ENCODE results near the gene TENM4. TPM values are rescaled to one million over a fixed set of nuclear protein-coding genes. Genes with fewer than 3 reads are reported as not detected.

Gene TENM4
- total RNA-seq, 2 experiments from 2014 or later, result not detected

DNA sequence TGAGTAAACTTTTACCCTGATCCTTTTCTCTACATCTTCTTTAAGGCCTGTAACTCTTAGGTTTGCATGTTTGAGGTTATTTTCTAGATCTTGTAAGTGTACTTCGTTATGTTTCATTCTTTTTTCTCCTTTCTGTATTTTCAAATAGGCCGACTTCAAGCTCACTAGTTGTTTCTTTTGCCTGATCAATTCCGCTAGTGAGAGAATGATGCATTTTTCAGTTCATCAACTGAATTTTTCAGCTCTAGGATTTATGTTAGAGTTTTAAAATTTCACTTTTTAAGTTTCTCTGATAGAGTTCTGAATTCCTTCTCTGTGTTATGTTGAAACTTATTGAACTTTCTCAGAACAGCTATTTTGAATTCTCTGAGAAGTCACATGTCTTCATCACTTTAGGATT is 810.7 kb downstream of the TENM4 start:
- ChIA-PET POLR2A (no interaction called here), CTCF (interaction anchor here (1.8 kb wide), 1 partner anchor 15 kb away, joined by 8 read pairs; no protein-coding TSS in a partner anchor)
- peaks cover 13% of the 10 kb centered on the region for H3K27me3 Mint-ChIP-seq
- DNase-seq (no peak), ATAC-seq (no peak)
- H3K9me3 Mint-ChIP-seq, result peaks cover 22% of the 10 kb centered on the region
- no peak overlapping the region for H3K4me3 Mint-ChIP-seq
- no peak overlapping the region for H3K27ac Mint-ChIP-seq
- H3K4me1 Mint-ChIP-seq (ENCODE audit: low read depth), result peaks cover 7% of the 10 kb centered on the region
- TF ChIP-seq, protein P1, sequence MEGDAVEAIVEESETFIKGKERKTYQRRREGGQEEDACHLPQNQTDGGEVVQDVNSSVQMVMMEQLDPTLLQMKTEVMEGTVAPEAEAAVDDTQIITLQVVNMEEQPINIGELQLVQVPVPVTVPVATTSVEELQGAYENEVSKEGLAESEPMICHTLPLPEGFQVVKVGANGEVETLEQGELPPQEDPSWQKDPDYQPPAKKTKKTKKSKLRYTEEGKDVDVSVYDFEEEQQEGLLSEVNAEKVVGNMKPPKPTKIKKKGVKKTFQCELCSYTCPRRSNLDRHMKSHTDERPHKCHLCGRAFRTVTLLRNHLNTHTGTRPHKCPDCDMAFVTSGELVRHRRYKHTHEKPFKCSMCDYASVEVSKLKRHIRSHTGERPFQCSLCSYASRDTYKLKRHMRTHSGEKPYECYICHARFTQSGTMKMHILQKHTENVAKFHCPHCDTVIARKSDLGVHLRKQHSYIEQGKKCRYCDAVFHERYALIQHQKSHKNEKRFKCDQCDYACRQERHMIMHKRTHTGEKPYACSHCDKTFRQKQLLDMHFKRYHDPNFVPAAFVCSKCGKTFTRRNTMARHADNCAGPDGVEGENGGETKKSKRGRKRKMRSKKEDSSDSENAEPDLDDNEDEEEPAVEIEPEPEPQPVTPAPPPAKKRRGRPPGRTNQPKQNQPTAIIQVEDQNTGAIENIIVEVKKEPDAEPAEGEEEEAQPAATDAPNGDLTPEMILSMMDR (IDR thresholded peaks at IDR 0.05), result no peak
- intact Hi-C loops (cut with micrococcal nuclease), result no loop called here
- peaks cover 9% of the 10 kb centered on the region for H3K36me3 Mint-ChIP-seq (ENCODE audit: low read depth)

DNA sequence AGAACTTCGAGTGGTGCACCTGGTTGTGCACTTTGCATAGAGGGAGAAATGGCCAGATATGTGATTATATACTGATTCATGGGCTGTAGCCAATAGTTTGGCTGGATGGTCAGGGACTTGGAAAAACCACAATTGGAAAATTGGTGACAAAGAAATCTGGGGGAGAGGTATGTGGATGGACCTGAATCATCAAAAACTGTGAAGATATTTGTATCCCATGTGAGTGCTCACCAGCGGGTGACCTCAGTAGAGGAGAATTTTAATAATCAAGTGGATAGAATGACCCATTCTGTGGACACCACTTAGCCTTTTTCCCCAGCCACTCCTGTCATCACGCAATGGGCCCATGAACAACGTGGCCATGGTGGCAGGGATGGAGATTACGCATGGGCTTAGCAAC is 818.2 kb downstream of the TENM4 start:
- Mint-ChIP-seq H3K27ac (no peak overlapping the region), H3K36me3 (ENCODE audit: low read depth) (peaks cover 2% of the 10 kb centered on the region), H3K4me1 (ENCODE audit: low read depth) (no peaks in the 10 kb centered on the region), H3K4me3 (no peak overlapping the region), H3K9me3 (peaks cover 14% of the 10 kb centered on the region), H3K27me3 (peaks cover 4% of the 10 kb centered on the region)
- ATAC-seq (no peak), DNase-seq (no peak)
- intact Hi-C loops (cut with micrococcal nuclease), result no loop called here
- ChIA-PET CTCF (no interaction called here), POLR2A (no interaction called here)
- TF ChIP-seq, protein P1 (IDR thresholded peaks at IDR 0.05), result no peak

DNA sequence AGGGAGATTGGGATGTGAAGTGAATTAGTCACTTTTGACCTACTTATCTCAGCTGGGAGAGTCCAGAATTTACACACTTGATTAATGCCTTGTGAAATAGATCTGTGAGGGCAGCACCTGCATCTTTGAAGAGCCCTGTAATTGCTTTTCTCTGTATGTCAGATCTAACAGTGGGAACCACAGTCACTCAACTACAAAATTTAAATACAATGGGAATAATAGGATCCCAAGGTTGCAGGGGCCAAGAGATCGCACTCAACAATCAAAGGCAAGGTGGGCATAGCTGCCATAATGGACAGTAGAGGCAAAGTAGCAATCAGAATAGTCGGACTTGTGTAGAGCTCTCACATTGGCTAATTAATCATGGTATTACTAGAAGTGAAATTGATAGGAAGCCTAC is 820.7 kb downstream of the TENM4 start:
- intact Hi-C loops (cut with micrococcal nuclease), result no loop called here
- ATAC-seq, result no peak
- CTCF ChIA-PET, result interaction anchor here (0.8 kb wide), 1 partner anchor 26 kb away, joined by 3 read pairs; no protein-coding TSS in a partner anchor

DNA sequence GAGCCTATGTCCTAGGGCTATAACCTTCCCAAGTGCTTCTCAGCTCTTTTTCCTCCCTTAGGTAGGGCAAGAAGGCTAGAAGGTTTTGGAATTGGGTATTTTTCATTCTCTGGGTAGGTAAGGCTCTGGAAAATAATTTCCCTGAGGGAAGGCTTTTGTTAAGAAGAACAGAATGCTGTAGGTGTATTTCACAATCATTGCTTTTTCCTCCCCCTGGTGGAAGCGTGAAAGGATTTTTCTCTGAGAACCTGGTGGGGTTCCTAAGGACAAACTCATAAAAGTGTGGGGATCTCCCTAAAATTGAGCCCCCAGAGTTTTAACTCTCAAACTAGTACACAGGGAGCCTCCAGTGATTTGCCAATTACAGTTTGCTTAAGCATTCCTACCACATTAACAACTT is 825.1 kb downstream of the TENM4 start:
- Mint-ChIP-seq H3K9me3 (peaks cover 10% of the 10 kb centered on the region), H3K4me3 (no peak overlapping the region), H3K27ac (no peak overlapping the region), H3K27me3 (peaks cover 3% of the 10 kb centered on the region), H3K4me1 (ENCODE audit: low read depth) (no peaks in the 10 kb centered on the region), H3K36me3 (ENCODE audit: low read depth) (no peaks in the 10 kb centered on the region)
- intact Hi-C loops (cut with micrococcal nuclease), result no loop called here
- no peak for DNase-seq
- POLR2A ChIA-PET, result no interaction called here
- TF ChIP-seq, protein P1 (IDR thresholded peaks at IDR 0.05), result no peak
- CTCF ChIA-PET, result no interaction called here
- no peak for ATAC-seq

More for the DNA sequence above, 820.7 kb downstream of the TENM4 start:
- POLR2A ChIA-PET, result no interaction called here
- TF ChIP-seq, protein P1 (IDR thresholded peaks at IDR 0.05), result no peak
- Mint-ChIP-seq H3K27me3 (peaks cover 3% of the 10 kb centered on the region), H3K9me3 (peaks cover 11% of the 10 kb centered on the region), H3K27ac (no peak overlapping the region), H3K36me3 (ENCODE audit: low read depth) (no peaks in the 10 kb centered on the region), H3K4me3 (no peak overlapping the region), H3K4me1 (ENCODE audit: low read depth) (no peaks in the 10 kb centered on the region)
- DNase-seq, result no peak

DNA sequence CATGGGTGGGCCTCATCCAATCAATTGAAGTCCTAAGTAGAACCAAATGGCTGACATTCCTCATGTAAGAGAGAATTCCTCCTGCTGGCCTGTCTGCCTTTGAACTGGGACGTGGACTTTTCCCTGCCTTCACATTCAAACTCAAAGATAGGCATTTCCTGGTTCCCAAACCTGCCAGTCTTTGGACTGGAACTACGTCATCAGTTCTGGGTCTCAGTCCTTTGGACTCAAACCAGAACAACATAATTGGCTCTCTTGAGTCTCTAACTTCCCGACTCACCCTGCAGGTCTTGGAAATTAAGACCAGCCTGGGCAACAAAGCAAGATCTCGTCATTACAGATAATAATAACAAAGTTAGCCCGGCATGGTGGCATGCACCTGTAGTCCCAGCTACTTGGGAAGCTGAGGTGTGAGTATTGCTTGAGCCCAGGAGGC is 827.4 kb downstream of the TENM4 start:
- no peaks in the 10 kb centered on the region for H3K9me3 Mint-ChIP-seq
- H3K27ac Mint-ChIP-seq, result no peak overlapping the region
- intact Hi-C loops (cut with micrococcal nuclease), result no loop called here
- TF ChIP-seq, protein P1 (IDR thresholded peaks at IDR 0.05), result no peak
- ChIA-PET CTCF (no interaction called here), POLR2A (no interaction called here)
- H3K4me3 Mint-ChIP-seq, result no peak overlapping the region
- no peaks in the 10 kb centered on the region for H3K36me3 Mint-ChIP-seq (ENCODE audit: low read depth)
- H3K4me1 Mint-ChIP-seq (ENCODE audit: low read depth), result no peaks in the 10 kb centered on the region
- H3K27me3 Mint-ChIP-seq, result peaks cover 3% of the 10 kb centered on the region
- DNase-seq (no peak), ATAC-seq (no peak)

Measured in activated CD8-positive, alpha-beta T cell treated with anti-CD3 and anti-CD28 coated beads for 36 hours (primary cell).